SK-N-SH treated with all-trans-retinoic acid at 6 μM for 48 hours (cell line): ENCODE data around the gene ACTL6A.

Source experiments
- ATAC-seq: fragments of 200-7000 bp; cut with Tn5 transposase; 3 replicates; pipeline ENCODE4 v1.9.1; 2020; ENCODE audit warnings: mild to moderate bottlenecking, moderate library complexity
- ARNTL ChIP-seq: fragments of 450-650 bp; formaldehyde crosslinking; IDR thresholded peaks from 2 replicates; pipeline ENCODE4 v1.5.0; 2020; ENCODE audit warnings: low read depth, mild to moderate bottlenecking, moderate library complexity, borderline replicate concordance
- BACH2 ChIP-seq: fragments of 250-450 bp; sonication (Bioruptor Pico); IDR thresholded peaks from 2 replicates; pipeline ENCODE4 v1.9.0; 2021; ENCODE audit warnings: mild to moderate bottlenecking, borderline replicate concordance
- CREB5 ChIP-seq: fragments of 250-450 bp; sonication (Bioruptor Pico); IDR thresholded peaks from 2 replicates; pipeline ENCODE4 v1.5.1; 2020; ENCODE audit warnings: low read depth, mild to moderate bottlenecking, moderate library complexity
- CSDC2 ChIP-seq: fragments of 250-450 bp; sonication (Bioruptor Pico); IDR thresholded peaks from 2 replicates; pipeline ENCODE4 v1.5.0; 2020; ENCODE audit warnings: mild to moderate bottlenecking, moderate library complexity
- ESRRG ChIP-seq: fragments of 250-450 bp; sonication (Bioruptor Pico); IDR thresholded peaks from 2 replicates; pipeline ENCODE4 v1.6.1; 2021; ENCODE audit warnings: mild to moderate bottlenecking
- GLIS3 ChIP-seq: fragments of 250-450 bp; sonication (Bioruptor Pico); IDR thresholded peaks from 2 replicates; pipeline ENCODE4 v1.5.0; 2020; ENCODE audit warnings: mild to moderate bottlenecking, moderate library complexity
- ISL1 ChIP-seq: fragments of 250-450 bp; sonication (Bioruptor Pico); IDR thresholded peaks from 2 replicates; pipeline ENCODE4 v2.1.2; 2022; ENCODE audit warnings: mild to moderate bottlenecking, moderate library complexity
- OSR1 ChIP-seq: fragments of 250-450 bp; sonication (Bioruptor Pico); IDR thresholded peaks from 2 replicates; pipeline ENCODE4 v1.8.0; 2022; ENCODE audit warnings: moderate library complexity, mild to moderate bottlenecking, inconsistent platforms
- PATZ1 ChIP-seq: fragments of 250-450 bp; sonication (Bioruptor Pico); IDR thresholded peaks from 2 replicates; pipeline ENCODE4 v1.8.0; 2020; ENCODE audit warnings: mild to moderate bottlenecking, moderate library complexity, borderline replicate concordance
- POU6F1 ChIP-seq: fragments of 250-450 bp; sonication (Bioruptor Pico); IDR thresholded peaks from 2 replicates; pipeline ENCODE4 v1.8.0; 2021; ENCODE audit warnings: low read depth, mild to moderate bottlenecking, moderate library complexity, borderline replicate concordance
- PPARA ChIP-seq: fragments of 250-450 bp; sonication (Bioruptor Pico); IDR thresholded peaks from 2 replicates; pipeline ENCODE4 v1.5.0; 2020; ENCODE audit warnings: mild to moderate bottlenecking, borderline replicate concordance
- RARB ChIP-seq: fragments of 250-450 bp; sonication (Bioruptor Pico); IDR thresholded peaks from 2 replicates; pipeline ENCODE4 v1.8.0; 2021; ENCODE audit warnings: mild to moderate bottlenecking, moderate library complexity
- SNAI2 ChIP-seq: fragments of 250-450 bp; sonication (Bioruptor Pico); IDR thresholded peaks from 2 replicates; pipeline ENCODE4 v1.5.0; 2020; ENCODE audit warnings: mild to moderate bottlenecking, moderate library complexity
- TCF4 ChIP-seq: fragments of 250-450 bp; sonication (Bioruptor Pico); IDR thresholded peaks from 2 replicates; pipeline ENCODE4 v1.8.0; 2021; ENCODE audit warnings: mild to moderate bottlenecking, moderate library complexity, borderline replicate concordance
- TOX ChIP-seq: fragments of 250-450 bp; sonication (Bioruptor Pico); IDR thresholded peaks from 2 replicates; pipeline ENCODE4 v1.8.0; 2021; ENCODE audit warnings: mild to moderate bottlenecking, moderate library complexity, borderline replicate concordance
- TSHZ2 ChIP-seq: fragments of 250-450 bp; sonication (Bioruptor Pico); IDR thresholded peaks from 2 replicates; pipeline ENCODE4 v1.5.0; 2020; ENCODE audit warnings: mild to moderate bottlenecking, moderate library complexity
- ZFP3 ChIP-seq: fragments of 250-450 bp; sonication (Bioruptor Pico); IDR thresholded peaks from 2 replicates; pipeline ENCODE4 v1.5.0; 2020; ENCODE audit warnings: mild to moderate bottlenecking, moderate library complexity
- ZFP30 ChIP-seq: fragments of 450-650 bp; formaldehyde crosslinking; IDR thresholded peaks from 2 replicates; pipeline ENCODE4 v1.5.0; 2022; ENCODE audit warnings: mild to moderate bottlenecking, moderate library complexity
- ZNF565 ChIP-seq: fragments of 450-650 bp; formaldehyde crosslinking; conservative IDR thresholded peaks from 2 replicates; pipeline ENCODE4 v1.5.0; 2020; ENCODE audit warnings: low read depth, mild to moderate bottlenecking, moderate library complexity
- ZNF70 ChIP-seq: fragments of 450-650 bp; formaldehyde crosslinking; IDR thresholded peaks from 2 replicates; pipeline ENCODE4 v1.5.0; 2020; ENCODE audit warnings: mild to moderate bottlenecking, moderate library complexity
- ZNF8 ChIP-seq: fragments of 450-650 bp; formaldehyde crosslinking; IDR thresholded peaks from 2 replicates; pipeline ENCODE4 v1.5.0; 2020; ENCODE audit warnings: mild to moderate bottlenecking, moderate library complexity

Gene ACTL6A

GRCh38 chr3:179615458-179616173 lies 52.9 kb downstream of the ACTL6A start:
- ATAC-seq, result no peak
- TF ChIP-seq ISL1 (CRISPR knock-in tag) (peak; percentile 37; the same call in 1 of the 2 replicates), RARB (CRISPR knock-in tag) (no peak), ZNF70 (CRISPR knock-in tag) (peak; percentile 89)
- TF ChIP-seq, all 23 proteins: peak for 2

- TF ChIP-seq PATZ1 (CRISPR knock-in tag) (no peak), ESRRG (no peak), BACH2 (CRISPR knock-in tag) (no peak), SNAI2 (CRISPR knock-in tag) (no peak), ZNF8 (CRISPR knock-in tag) (no peak), ZNF70 (CRISPR knock-in tag) (no peak), TCF4 (CRISPR knock-in tag) (no peak), ZFP30 (CRISPR knock-in tag) (no peak), POU6F1 (CRISPR knock-in tag) (no peak), CSDC2 (CRISPR knock-in tag) (no peak), ZFP3 (CRISPR knock-in tag) (no peak), GLIS3 (CRISPR knock-in tag) (no peak), CREB5 (CRISPR knock-in tag) (no peak), RARB (CRISPR knock-in tag) (no peak), TOX (CRISPR knock-in tag) (no peak), PPARA (CRISPR knock-in tag) (no peak), ARNTL (CRISPR knock-in tag) (no peak), ZNF565 (CRISPR knock-in tag) (no peak), OSR1 (CRISPR knock-in tag) (no peak), ISL1 (CRISPR knock-in tag) (no peak)
- ATAC-seq, result no peak
Measured at GRCh38 chr3:179622023-179622422, 59.3 kb downstream of the ACTL6A start.

GRCh38 chr3:179624451-179624850 lies 61.7 kb downstream of the ACTL6A start:
- ATAC-seq, result peak; percentile 83
- TF ChIP-seq TSHZ2 (CRISPR knock-in tag) (no peak), ZFP30 (CRISPR knock-in tag) (no peak), ZFP3 (CRISPR knock-in tag) (no peak), CSDC2 (CRISPR knock-in tag) (no peak), SNAI2 (CRISPR knock-in tag) (no peak)
